GM12878 (cell line): Measurements from ENCODE around the gene RALBP1. TPM values are rescaled to one million over a fixed set of nuclear protein-coding genes. Genes with fewer than 3 reads are reported as not detected.

Experiments
- ATAC-seq: fragments of 200-7000 bp; cut with Tn5 transposase; 3 replicates; pipeline ENCODE4 v1.9.1; 2020; ENCODE audit warnings: mild to moderate bottlenecking, moderate library complexity
- BruUV-seq: library from RNA; stranded (reverse); fragments of 400-500 nt; replicated peaks from 2 replicates; lab custom pipeline; 2021; lab: Mats Ljungman, UMichigan
- CTCF ChIA-PET: fragments of 300-600 bp; sonication (Branson Sonifier 250); formaldehyde crosslinking; extraction: SDS; loops from one replicate; lab custom pipeline; 2021; ENCODE audit warnings: inconsistent platforms; lab: Yijun Ruan, JAX
- POLR2A ChIA-PET: fragments of 350-600 bp; formaldehyde crosslinking; extraction: SDS; loops from one replicate; lab custom pipeline; 2021; ENCODE audit warnings: inconsistent platforms; lab: Charles Lee
- RAD21 ChIA-PET: fragments of 300-600 bp; sonication (Branson Sonifier 250); formaldehyde crosslinking; loops from one replicate; lab custom pipeline; 2023; ENCODE audit warnings: antibody characterized with exemption; ENCODE audit not compliant: unreplicated experiment; lab: Charles Lee
- SMC1A ChIA-PET: fragments of 300-600 bp; sonication (Branson Sonifier 250); formaldehyde crosslinking; loops from one replicate; lab custom pipeline; 2023; ENCODE audit not compliant: unreplicated experiment, uncharacterized antibody; lab: Charles Lee
- DNase-seq: peaks from one replicate; pipeline ENCODE4 v3.0.0-alpha.2; 2011; ENCODE audit warnings: low read depth, low spot score
- FAIRE-seq: peaks from 3 replicates; lab custom pipeline; 2011; peaks lifted over from hg19 to GRCh38; lab: Jason Lieb, UNC
- H2AFZ ChIP-seq: 2 replicates; pipeline ENCODE4 v1.6.0; 2011; ENCODE audit warnings: low read depth, low read length, control low read depth; ENCODE audit not compliant: control insufficient read depth
- H3K27ac ChIP-seq: 2 replicates; pipeline ENCODE4 v1.5.1; 2011; ENCODE audit warnings: control low read depth; ENCODE audit not compliant: control insufficient read depth, insufficient read depth
- H3K27me3 ChIP-seq, 2 experiments: replicated peaks in 1 of 2; 2 replicates each; pipeline versions ENCODE4 v1.6.0 to v1.6.1; 2011; ENCODE audit warnings: low read length in 1 of 2; ENCODE audit not compliant: control insufficient read depth in 2 of 2, insufficient read depth in 2 of 2
- H3K36me3 ChIP-seq, 2 experiments: 2 replicates each; pipeline ENCODE4 v1.5.1; 2011; ENCODE audit warnings: low read length in 1 of 2; ENCODE audit not compliant: control insufficient read depth in 2 of 2, insufficient read depth in 2 of 2
- H3K4me1 ChIP-seq: 2 replicates; pipeline ENCODE4 v1.6.1; 2011; ENCODE audit warnings: mild to moderate bottlenecking, low read length, moderate library complexity, mixed read lengths; ENCODE audit not compliant: control insufficient read depth, insufficient read depth
- H3K4me2 ChIP-seq: 2 replicates; pipeline ENCODE4 v1.6.0; 2011; ENCODE audit warnings: control low read depth; ENCODE audit not compliant: control insufficient read depth, insufficient read depth
- H3K4me3 ChIP-seq: fragments of 200-600 bp; sonication (generic); 2 replicates; pipeline ENCODE4 v1.5.1; 2016
- H3K79me2 ChIP-seq: 2 replicates; pipeline ENCODE4 v1.6.0; 2011; ENCODE audit warnings: low read length; ENCODE audit not compliant: control insufficient read depth, insufficient read depth
- H3K9ac ChIP-seq: 2 replicates; pipeline ENCODE4 v1.8.0; 2011; ENCODE audit warnings: low read length, control low read depth, mixed read lengths; ENCODE audit not compliant: control insufficient read depth, insufficient read depth
- H3K9me3 ChIP-seq: replicated peaks from 3 replicates; pipeline ENCODE4 v1.5.1; 2011; ENCODE audit warnings: mild to moderate bottlenecking, low read length; ENCODE audit not compliant: control insufficient read depth, insufficient read depth
- H4K20me1 ChIP-seq: 2 replicates; pipeline ENCODE4 v1.6.0; 2011; ENCODE audit not compliant: control insufficient read depth, insufficient read depth
- CBFB ChIP-seq: IDR thresholded peaks from 2 replicates; pipeline ENCODE4 v1.6.1; 2016; ENCODE audit warnings: antibody characterized with exemption, low read depth
- CBX3 ChIP-seq: fragments of 200-600 bp; sonication (generic); IDR thresholded peaks from 2 replicates; pipeline ENCODE4 v1.6.1; 2016; ENCODE audit warnings: low read depth, borderline replicate concordance
- FOXM1 ChIP-seq: IDR thresholded peaks from 2 replicates; pipeline ENCODE4 v1.6.1; 2012; ENCODE audit warnings: low read depth, mild to moderate bottlenecking, inconsistent platforms, low read length, moderate library complexity
- HDGF ChIP-seq: fragments of 450-650 bp; IDR thresholded peaks from 2 replicates; pipeline ENCODE4 v1.6.1; 2016; ENCODE audit warnings: antibody characterized with exemption
- JUNB ChIP-seq: IDR thresholded peaks from 2 replicates; pipeline ENCODE4 v1.6.1; 2016; ENCODE audit warnings: antibody characterized with exemption, mild to moderate bottlenecking
- MEF2A ChIP-seq: IDR thresholded peaks from 2 replicates; pipeline ENCODE4 v1.6.1; 2011; ENCODE audit warnings: low read depth, mild to moderate bottlenecking, low read length, moderate library complexity; ENCODE audit not compliant: insufficient read depth
- SMARCA5 ChIP-seq: fragments of 450-650 bp; IDR thresholded peaks from 2 replicates; pipeline ENCODE4 v1.6.1; 2017; ENCODE audit warnings: mild to moderate bottlenecking
- SP1 ChIP-seq: IDR thresholded peaks from one replicate; pipeline ENCODE4 v1.6.1; 2011; ENCODE audit warnings: low read depth, low read length
- TARDBP ChIP-seq: IDR thresholded peaks from 2 replicates; pipeline ENCODE4 v1.6.1; 2016; ENCODE audit warnings: borderline replicate concordance
- ZSCAN29 ChIP-seq: fragments of 450-650 bp; IDR thresholded peaks from 2 replicates; pipeline ENCODE4 v1.6.1; 2017; ENCODE audit warnings: mild to moderate bottlenecking, moderate library complexity
- WGBS: methylation state at CpG from one replicate; pipeline ENCODE4 v1.1.6; 2016; ENCODE audit warnings: low lambda C conversion rate; ENCODE audit not compliant: insufficient replicate concordance, insufficient coverage; ENCODE audit errors: missing lambda C conversion rate; 5-methylcytosine and 5-hydroxymethylcytosine counted together
- in situ Hi-C: fragments of 300-500 bp; cut with MboI; formaldehyde crosslinking; loops from 9 replicates; pipeline ENCODE4 v1.14.3; 2018; ENCODE audit warnings: mixed read lengths
- intact Hi-C: fragments of 100-400 bp; cut with micrococcal nuclease; formaldehyde crosslinking; loops from one replicate; pipeline ENCODE4 v1.14.2; 2022; ENCODE audit not compliant: unreplicated experiment
- polyA plus RNA-seq, 11 experiments: library from polyadenylated mRNA; depleted of rRNA in 4 of 11; unstranded in 6 of 11; stranded (reverse) in 5 of 11; fragments of >200 nt; fragmentation: Nextera tagmentation in 4 of 11; fragmentation: Illumina TruSeq in 1 of 11; extraction: Ambion mirVana in 4 of 11; extraction: Trizol in 1 of 11; gene quantifications; 1 replicate in 1 of 11; 2 replicates in 10 of 11; pipeline versions ENCODE4 v1.2.1 to v1.2.3, GENCODE V29; 2011 to 2016; ENCODE audit warnings: inconsistent platforms in 2 of 11, missing spikeins in 2 of 11, low read depth in 1 of 11
- total RNA-seq, 4 experiments: library from RNA; depleted of rRNA in 3 of 4; stranded (reverse); fragments of >200 nt in 3 of 4; fragmentation: Illumina TruSeq in 1 of 4; extraction: Trizol in 1 of 4; gene quantifications; 2 replicates each; pipeline versions ENCODE4 v1.2.1 to v1.2.3, GENCODE V29; 2013 to 2021
- TF ChIP-seq, protein P1 (sequence below): fragments of 450-650 bp; IDR thresholded peaks from 2 replicates; pipeline ENCODE4 v1.6.1; 2016; ENCODE audit warnings: mild to moderate bottlenecking
- TF ChIP-seq, protein P2 (sequence below): IDR thresholded peaks from 2 replicates; pipeline ENCODE4 v1.6.1; 2011; ENCODE audit warnings: borderline replicate concordance, low read depth, mild to moderate bottlenecking, moderate library complexity, low read length; ENCODE audit not compliant: insufficient read depth, poor library complexity, severe bottlenecking

The RALBP1 gene
- total and polyA plus RNA-seq, 10 of the 15 experiments (the other 5 are each of a cell fraction or from before 2014, with no cell fraction given) = 11.2 to 46.9 (median 41.8) TPM

DNA sequence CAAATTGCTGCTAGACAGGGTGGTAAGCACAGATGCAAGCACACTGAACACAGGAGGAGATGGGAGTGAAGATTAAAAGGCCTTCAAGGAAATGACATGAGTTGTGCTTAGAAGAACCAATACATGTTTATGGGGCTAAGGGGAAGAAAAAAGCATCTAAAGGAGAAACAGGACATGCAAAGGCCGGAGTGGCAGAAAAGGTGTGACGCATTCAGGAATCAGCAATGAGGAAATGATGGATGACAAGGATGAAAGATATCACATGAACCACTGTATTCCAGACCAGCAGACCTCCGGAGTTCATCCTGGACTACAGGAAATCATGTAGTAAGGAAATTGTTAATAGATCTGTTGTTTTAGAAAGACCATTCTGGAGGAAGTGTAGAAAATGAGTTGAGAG lies 96.2 kb downstream of the RALBP1 start:
- ChIA-PET CTCF (interaction anchor here (0.7 kb wide), 1 partner anchor 497 kb away, joined by 3 read pairs; no protein-coding TSS in a partner anchor), SMC1A (interaction anchor here (1.3 kb wide), 1 partner anchor 18 kb away, joined by 3 read pairs; no protein-coding TSS in a partner anchor), POLR2A (interaction anchor here (0.6 kb wide), 1 partner anchor 666 kb away, joined by 4 read pairs; no protein-coding TSS in a partner anchor), RAD21 (no interaction called here)
- Histone ChIP-seq H3K4me2 (no peak overlapping the region), H3K4me3 (no peak overlapping the region), H4K20me1 (no peaks in the 10 kb centered on the region), H2AFZ (no peak overlapping the region), H3K4me1 (no peaks in the 10 kb centered on the region), H3K27me3 (no peaks in the 10 kb centered on the region), H3K27ac (no peak overlapping the region), H3K79me2 (no peaks in the 10 kb centered on the region), H3K9me3 (no peaks in the 10 kb centered on the region), H3K36me3 (peaks cover 0 to 20% of the 10 kb centered on the region in 2 experiments; a peak in 3 of 4 replicates), H3K9ac (no peak overlapping the region)
- FAIRE-seq (no peak), ATAC-seq (no peak), DNase-seq (no peak)
- intact Hi-C loops (no loop called here), in situ Hi-C loops (no loop called here)
- 100% methylated on average over 3 of the region's 3 CpGs for WGBS
- BruUV-seq = no TSS peak
- no peak for TF ChIP-seq FOXM1
- TF ChIP-seq CBX3 = no peak
- TF ChIP-seq SMARCA5 = no peak
- no peak for TF ChIP-seq HDGF
- no peak for TF ChIP-seq ZSCAN29
- TF ChIP-seq CBFB = no peak
- TF ChIP-seq, protein P1, sequence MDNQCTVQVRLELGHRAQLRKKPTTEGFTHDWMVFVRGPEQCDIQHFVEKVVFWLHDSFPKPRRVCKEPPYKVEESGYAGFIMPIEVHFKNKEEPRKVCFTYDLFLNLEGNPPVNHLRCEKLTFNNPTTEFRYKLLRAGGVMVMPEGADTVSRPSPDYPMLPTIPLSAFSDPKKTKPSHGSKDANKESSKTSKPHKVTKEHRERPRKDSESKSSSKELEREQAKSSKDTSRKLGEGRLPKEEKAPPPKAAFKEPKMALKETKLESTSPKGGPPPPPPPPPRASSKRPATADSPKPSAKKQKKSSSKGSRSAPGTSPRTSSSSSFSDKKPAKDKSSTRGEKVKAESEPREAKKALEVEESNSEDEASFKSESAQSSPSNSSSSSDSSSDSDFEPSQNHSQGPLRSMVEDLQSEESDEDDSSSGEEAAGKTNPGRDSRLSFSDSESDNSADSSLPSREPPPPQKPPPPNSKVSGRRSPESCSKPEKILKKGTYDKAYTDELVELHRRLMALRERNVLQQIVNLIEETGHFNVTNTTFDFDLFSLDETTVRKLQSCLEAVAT = no peak
- TF ChIP-seq, protein P2, sequence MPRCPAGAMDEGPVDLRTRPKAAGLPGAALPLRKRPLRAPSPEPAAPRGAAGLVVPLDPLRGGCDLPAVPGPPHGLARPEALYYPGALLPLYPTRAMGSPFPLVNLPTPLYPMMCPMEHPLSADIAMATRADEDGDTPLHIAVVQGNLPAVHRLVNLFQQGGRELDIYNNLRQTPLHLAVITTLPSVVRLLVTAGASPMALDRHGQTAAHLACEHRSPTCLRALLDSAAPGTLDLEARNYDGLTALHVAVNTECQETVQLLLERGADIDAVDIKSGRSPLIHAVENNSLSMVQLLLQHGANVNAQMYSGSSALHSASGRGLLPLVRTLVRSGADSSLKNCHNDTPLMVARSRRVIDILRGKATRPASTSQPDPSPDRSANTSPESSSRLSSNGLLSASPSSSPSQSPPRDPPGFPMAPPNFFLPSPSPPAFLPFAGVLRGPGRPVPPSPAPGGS = no peak
- TF ChIP-seq TARDBP = no peak
- no peak for TF ChIP-seq MEF2A
- no peak for TF ChIP-seq JUNB
- TF ChIP-seq SP1 = no peak
